Epithelial cell of prostate (primary cell): ENCODE data around the gene LTB4R.
"Not testable (repeated sequence)": the region's sequence is repeated elsewhere in the genome, so short reads cannot be mapped to it uniquely, and the experiment has no call there.

ENCODE experiments used
- DNase-seq: peaks from one replicate; pipeline ENCODE4 v3.0.0-alpha.2; 2011; ENCODE audit warnings: low read depth, low spot score
- H3K27ac ChIP-seq: fragments of 450-650 bp; 2 replicates; pipeline ENCODE4 v1.5.1; 2017; ENCODE audit warnings: mild to moderate bottlenecking

Gene LTB4R

GRCh38 chr14:24338843-24339242 is 27.5 kb downstream of the LTB4R start:
- no peak for DNase-seq
- no peak overlapping the region for H3K27ac ChIP-seq

GRCh38 chr14:24339284-24340151 is 28.2 kb downstream of the LTB4R start, which contains the start of gene RIPK3:
TSS of gene RIPK3 (minus strand) at chr14:24339991. CDS start at chr14:24339826, 165 bp downstream.
- DNase-seq, result no peak

GRCh38 chr14:24340606-24341005 is 29.3 kb downstream of the LTB4R start:
- no peak overlapping the region for H3K27ac ChIP-seq
- no peak for DNase-seq

More at GRCh38 chr14:24339284-24340151, 28.2 kb downstream of the LTB4R start, which contains the start of gene RIPK3:
- H3K27ac ChIP-seq, result no peak within 1 kb of the TSS

GRCh38 chr14:24342889-24343288 is 31.6 kb downstream of the LTB4R start:
- H3K27ac ChIP-seq, result no peak overlapping the region
- no peak for DNase-seq

- no peak for DNase-seq
- no peak overlapping the region for H3K27ac ChIP-seq
Observed at GRCh38 chr14:24343795-24344660, 32.7 kb downstream of the LTB4R start.

- no peak overlapping the region for H3K27ac ChIP-seq
- no peak for DNase-seq
Observed at GRCh38 chr14:24347134-24347533, 35.8 kb downstream of the LTB4R start.

- H3K27ac ChIP-seq, result no peak overlapping the region
- DNase-seq, result no peak
Observed at GRCh38 chr14:24348186-24348585, 36.9 kb downstream of the LTB4R start.

- H3K27ac ChIP-seq, result no peak overlapping the region
- no peak for DNase-seq
Observed at GRCh38 chr14:24349742-24350141, 38.4 kb downstream of the LTB4R start.

GRCh38 chr14:24351517-24351916 is 40.2 kb downstream of the LTB4R start:
- no peak overlapping the region for H3K27ac ChIP-seq
- no peak for DNase-seq

- DNase-seq, result no peak
- peak overlapping the region; percentile 66 for H3K27ac ChIP-seq
Observed at GRCh38 chr14:24353559-24354481, 42.5 kb downstream of the LTB4R start.

GRCh38 chr14:24354482-24354825 is 43.2 kb downstream of the LTB4R start:
- not testable (repeated sequence) for DNase-seq
- H3K27ac ChIP-seq, result peak overlapping the region; percentile 66

GRCh38 chr14:24355009-24355408 is 43.7 kb downstream of the LTB4R start:
- peak overlapping the region; percentile 66 for H3K27ac ChIP-seq

GRCh38 chr14:24356208-24356607 is 44.9 kb downstream of the LTB4R start:
- DNase-seq, result no peak
- H3K27ac ChIP-seq, result no peak overlapping the region

More at GRCh38 chr14:24355009-24355408, 43.7 kb downstream of the LTB4R start:
- DNase-seq, result no peak

- no peak for DNase-seq
- H3K27ac ChIP-seq, result no peak overlapping the region
Observed at GRCh38 chr14:24360281-24360680, 49.0 kb downstream of the LTB4R start.

- no peak for DNase-seq
- H3K27ac ChIP-seq, result no peak overlapping the region
Observed at GRCh38 chr14:24361326-24361725, 50.0 kb downstream of the LTB4R start.

- no peak for DNase-seq
- H3K27ac ChIP-seq, result no peak overlapping the region
Observed at GRCh38 chr14:24362241-24362960, 51.1 kb downstream of the LTB4R start.

GRCh38 chr14:24363401-24363800 is 52.1 kb downstream of the LTB4R start:
- no peak overlapping the region for H3K27ac ChIP-seq
- no peak for DNase-seq

GRCh38 chr14:24364841-24365240 is 53.5 kb downstream of the LTB4R start:
- peak overlapping the region; percentile 96 for H3K27ac ChIP-seq
- no peak for DNase-seq
